ENCODE results near the gene MAN2B2. TPM values are rescaled to one million over a fixed set of nuclear protein-coding genes. Genes with fewer than 3 reads are reported as not detected.
"Not testable (repeated sequence)": the region's sequence is repeated elsewhere in the genome, so short reads cannot be mapped to it uniquely, and the experiment has no call there.

MAN2B2 gene
- total RNA-seq, 4 donors from 2014 or later = 23.1 to 41.2 (median 32.5) TPM

GRCh38 chr4:6671648-6672047 lies 96.7 kb downstream of the MAN2B2 start:
- Histone ChIP-seq H3K4me1 (peaks cover 0 to 20% (median 8%) of the 10 kb centered on the region in 4 donors), H3K27me3 (no peaks in the 10 kb centered on the region), H3K27ac (no peak overlapping the region), H3K4me3 (no peak overlapping the region), H3K36me3 (no peaks in the 10 kb centered on the region), H3K9me3 (no peaks in the 10 kb centered on the region)
- TF ChIP-seq CTCF (IDR thresholded peaks at IDR 0.05) = no peak
- DNase-seq = no peak

- no peak for DNase-seq
- H3K36me3 ChIP-seq = no peaks in the 10 kb centered on the region
- H3K27me3 ChIP-seq = no peaks in the 10 kb centered on the region
- no peak overlapping the region for H3K27ac ChIP-seq
- H3K4me3 ChIP-seq = no peak overlapping the region
- H3K4me1 ChIP-seq = peaks cover 0 to 25% (median 8%) of the 10 kb centered on the region in 4 donors
- H3K9me3 ChIP-seq = no peaks in the 10 kb centered on the region
- TF ChIP-seq POLR2A (IDR thresholded peaks at IDR 0.05) = no peak
- no peak for TF ChIP-seq CTCF (IDR thresholded peaks at IDR 0.05)
These were observed 97.1 kb downstream of the MAN2B2 start for GRCh38 chr4:6672131-6672530.

GRCh38 chr4:6672541-6673190 lies 97.7 kb downstream of the MAN2B2 start:
- Histone ChIP-seq H3K4me3 (peak overlapping the region in 1 of 4 donors; percentile 90), H3K4me1 (peaks cover 0 to 27% (median 8%) of the 10 kb centered on the region in 4 donors), H3K27ac (peak overlapping the region in 2 of 4 donors; percentile 92 to 94)
- DNase-seq, H3K36me3 ChIP-seq, H3K27me3 ChIP-seq, H3K9me3 ChIP-seq: not testable (repeated sequence)

Other genes with a start within 250 kb of the MAN2B2 start
- gene PPP2R2C, start 102.6 kb upstream of the MAN2B2 start, total RNA-seq = 1 to 10 TPM in 1 of 4 donors, under 1 TPM in 1, not detected in 2; 0.27 to 4.1 TPM
- gene MRFAP1, start 65.5 kb downstream of the MAN2B2 start, total RNA-seq = 100 to 1,000 TPM; 116 to 338 (median 155) TPM
- 1 to 10 TPM in 2 of 4 donors, not detected in 2; 1.5 to 3.3 TPM for gene S100P, start 118.7 kb downstream of the MAN2B2 start, total RNA-seq
- 10 to 100 TPM; 34.9 to 61.1 (median 37.4) TPM for gene MRFAP1L1, start 134.7 kb downstream of the MAN2B2 start, total RNA-seq
- gene BLOC1S4, start 141.0 kb downstream of the MAN2B2 start, total RNA-seq = 10 to 100 TPM; 20.0 to 20.6 (median 20.2) TPM
- gene KIAA0232, start 207.5 kb downstream of the MAN2B2 start, total RNA-seq = 10 to 100 TPM; 19.8 to 73.6 (median 49.5) TPM